MCF 10A (cell line): Measurements from ENCODE around the gene MROH2A. TPM values are rescaled to one million over a fixed set of nuclear protein-coding genes. Genes with fewer than 3 reads are reported as not detected.

Experiments used
- BruUV-seq: library from RNA; stranded (reverse); fragments of 400-500 nt; replicated peaks from 2 replicates; lab custom pipeline; 2021; lab: Mats Ljungman, UMichigan
- CTCF ChIA-PET: fragments of 300-600 bp; sonication (Branson Sonifier 250); formaldehyde crosslinking; extraction: SDS; loops from one replicate; lab custom pipeline; 2021; ENCODE audit warnings: antibody characterized with exemption, inconsistent platforms; lab: Yijun Ruan, JAX
- POLR2A ChIA-PET: fragments of 300-600, 350-650 bp; sonication (Branson Sonifier 250); formaldehyde crosslinking; extraction: SDS; loops from one replicate; lab custom pipeline; 2020; ENCODE audit warnings: antibody characterized with exemption, inconsistent platforms; lab: Yijun Ruan, JAX
- DNase-seq: peaks from one replicate; pipeline ENCODE4 v3.0.0-alpha.2; 2018; ENCODE audit not compliant: unreplicated experiment
- H3K27ac Mint-ChIP-seq: one replicate; pipeline ENCODE4 v1.8.0; 2022; ENCODE audit warnings: mild to moderate bottlenecking, low read depth, mixed read lengths; ENCODE audit not compliant: unreplicated experiment
- H3K27me3 Mint-ChIP-seq: one replicate; pipeline ENCODE4 v1.8.0; 2022; ENCODE audit warnings: mixed read lengths; ENCODE audit not compliant: insufficient read depth, unreplicated experiment
- H3K36me3 Mint-ChIP-seq: one replicate; pipeline ENCODE4 v1.8.0; 2022; ENCODE audit warnings: mild to moderate bottlenecking, moderate library complexity, mixed read lengths; ENCODE audit not compliant: insufficient read depth, unreplicated experiment
- H3K4me1 Mint-ChIP-seq: one replicate; pipeline ENCODE4 v1.8.0; 2022; ENCODE audit warnings: mixed read lengths; ENCODE audit not compliant: insufficient read depth, unreplicated experiment
- H3K4me3 Mint-ChIP-seq: one replicate; pipeline ENCODE4 v1.8.0; 2022; ENCODE audit warnings: mild to moderate bottlenecking, moderate library complexity, mixed read lengths; ENCODE audit not compliant: unreplicated experiment
- H3K9me3 Mint-ChIP-seq: one replicate; pipeline ENCODE4 v1.8.0; 2022; ENCODE audit warnings: mixed read lengths; ENCODE audit not compliant: unreplicated experiment
- intact Hi-C: fragments of 100-400 bp; cut with micrococcal nuclease; formaldehyde crosslinking; loops from 2 replicates; pipeline ENCODE4 v1.14.1; 2022
- total RNA-seq: library from RNA; stranded (reverse); gene quantifications from 2 replicates; pipeline ENCODE4 v1.2.3, GENCODE V29; 2022
- TF ChIP-seq, protein P1 (sequence below): fragments of 200-600 bp; IDR thresholded peaks from one replicate; pipeline ENCODE4 v1.8.0; 2022; ENCODE audit warnings: antibody characterized with exemption, mild to moderate bottlenecking; ENCODE audit not compliant: unreplicated experiment

MROH2A gene
- total RNA-seq, 1 experiment from 2014 or later = not detected

DNA sequence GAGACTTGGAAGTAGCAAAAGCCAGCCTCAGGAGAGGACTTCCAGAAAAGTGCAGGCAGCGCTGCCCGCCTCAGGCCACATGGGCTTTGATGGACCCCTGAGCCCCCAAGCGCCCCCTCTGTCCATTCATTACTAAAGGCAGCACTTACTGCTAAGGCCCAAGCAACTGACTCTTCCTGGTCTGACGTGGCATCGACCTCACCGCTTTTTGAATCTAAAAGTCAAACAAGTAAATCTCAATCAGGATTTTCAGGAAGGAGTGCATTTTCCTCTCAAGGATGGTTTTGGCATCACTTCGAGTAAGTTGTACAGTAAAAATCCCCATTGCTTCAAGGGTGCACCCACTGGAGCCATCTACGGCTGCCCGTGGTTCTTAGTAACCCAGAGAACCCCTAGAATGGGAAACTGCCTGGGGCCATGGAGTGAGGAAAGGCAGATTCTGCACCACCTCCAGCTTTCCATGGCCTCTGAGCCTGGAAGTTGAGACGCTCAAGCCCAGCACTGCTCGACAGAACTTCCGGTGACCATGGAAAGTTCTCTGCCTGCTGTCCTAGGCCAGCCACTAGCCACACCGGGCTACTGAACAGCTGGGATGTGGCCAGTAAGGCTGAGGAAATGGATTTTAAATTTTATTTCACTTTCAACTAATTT, 69.2 kb downstream of the MROH2A start:
- Mint-ChIP-seq H3K4me1 (peaks cover 12% of the 10 kb centered on the region), H3K4me3 (no peak overlapping the region), H3K36me3 (peaks cover 11% of the 10 kb centered on the region), H3K27me3 (no peaks in the 10 kb centered on the region), H3K9me3 (no peaks in the 10 kb centered on the region), H3K27ac (no peak overlapping the region)
- no peak for DNase-seq
- intact Hi-C loops = no loop called here
- ChIA-PET POLR2A (no interaction called here), CTCF (interaction anchor here (1.4 to 1.5 kb wide), 2 partner anchors 11 to 13 kb away, joined by 3 to 4 read pairs; no protein-coding TSS in a partner anchor)
- no TSS peak for BruUV-seq
- TF ChIP-seq, protein P1, sequence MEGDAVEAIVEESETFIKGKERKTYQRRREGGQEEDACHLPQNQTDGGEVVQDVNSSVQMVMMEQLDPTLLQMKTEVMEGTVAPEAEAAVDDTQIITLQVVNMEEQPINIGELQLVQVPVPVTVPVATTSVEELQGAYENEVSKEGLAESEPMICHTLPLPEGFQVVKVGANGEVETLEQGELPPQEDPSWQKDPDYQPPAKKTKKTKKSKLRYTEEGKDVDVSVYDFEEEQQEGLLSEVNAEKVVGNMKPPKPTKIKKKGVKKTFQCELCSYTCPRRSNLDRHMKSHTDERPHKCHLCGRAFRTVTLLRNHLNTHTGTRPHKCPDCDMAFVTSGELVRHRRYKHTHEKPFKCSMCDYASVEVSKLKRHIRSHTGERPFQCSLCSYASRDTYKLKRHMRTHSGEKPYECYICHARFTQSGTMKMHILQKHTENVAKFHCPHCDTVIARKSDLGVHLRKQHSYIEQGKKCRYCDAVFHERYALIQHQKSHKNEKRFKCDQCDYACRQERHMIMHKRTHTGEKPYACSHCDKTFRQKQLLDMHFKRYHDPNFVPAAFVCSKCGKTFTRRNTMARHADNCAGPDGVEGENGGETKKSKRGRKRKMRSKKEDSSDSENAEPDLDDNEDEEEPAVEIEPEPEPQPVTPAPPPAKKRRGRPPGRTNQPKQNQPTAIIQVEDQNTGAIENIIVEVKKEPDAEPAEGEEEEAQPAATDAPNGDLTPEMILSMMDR = no peak

DNA sequence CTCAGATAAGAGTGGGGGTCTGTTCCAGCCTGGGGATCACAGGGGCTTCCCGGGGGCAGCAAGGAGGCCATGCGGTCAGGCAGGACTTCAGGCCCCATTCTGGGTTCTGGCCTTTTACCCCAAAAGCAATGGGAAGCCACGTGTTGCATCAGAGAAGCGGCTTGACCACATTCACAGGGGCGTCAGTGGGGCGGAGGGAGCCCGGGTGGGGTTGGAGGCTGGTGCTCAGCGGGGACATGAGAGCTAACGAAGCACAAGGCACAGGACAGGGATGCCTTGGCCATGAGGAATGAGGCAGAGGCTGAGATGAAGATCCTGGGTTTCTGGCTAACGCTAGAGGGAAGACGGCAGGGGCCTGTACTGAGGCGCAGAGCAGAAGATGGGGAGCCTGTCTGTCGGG, 70.1 kb downstream of the MROH2A start:
- ChIA-PET CTCF (interaction anchor here (1.4 kb wide), 1 partner anchor 10 kb away, joined by 3 read pairs; no protein-coding TSS in a partner anchor), POLR2A (no interaction called here)
- Mint-ChIP-seq H3K27ac (no peak overlapping the region), H3K4me1 (peaks cover 16% of the 10 kb centered on the region), H3K27me3 (no peaks in the 10 kb centered on the region), H3K9me3 (no peaks in the 10 kb centered on the region), H3K4me3 (no peak overlapping the region), H3K36me3 (peaks cover 9% of the 10 kb centered on the region)
- intact Hi-C loops = no loop called here
- no TSS peak for BruUV-seq
- DNase-seq = no peak
- TF ChIP-seq, protein P1 = no peak

DNA sequence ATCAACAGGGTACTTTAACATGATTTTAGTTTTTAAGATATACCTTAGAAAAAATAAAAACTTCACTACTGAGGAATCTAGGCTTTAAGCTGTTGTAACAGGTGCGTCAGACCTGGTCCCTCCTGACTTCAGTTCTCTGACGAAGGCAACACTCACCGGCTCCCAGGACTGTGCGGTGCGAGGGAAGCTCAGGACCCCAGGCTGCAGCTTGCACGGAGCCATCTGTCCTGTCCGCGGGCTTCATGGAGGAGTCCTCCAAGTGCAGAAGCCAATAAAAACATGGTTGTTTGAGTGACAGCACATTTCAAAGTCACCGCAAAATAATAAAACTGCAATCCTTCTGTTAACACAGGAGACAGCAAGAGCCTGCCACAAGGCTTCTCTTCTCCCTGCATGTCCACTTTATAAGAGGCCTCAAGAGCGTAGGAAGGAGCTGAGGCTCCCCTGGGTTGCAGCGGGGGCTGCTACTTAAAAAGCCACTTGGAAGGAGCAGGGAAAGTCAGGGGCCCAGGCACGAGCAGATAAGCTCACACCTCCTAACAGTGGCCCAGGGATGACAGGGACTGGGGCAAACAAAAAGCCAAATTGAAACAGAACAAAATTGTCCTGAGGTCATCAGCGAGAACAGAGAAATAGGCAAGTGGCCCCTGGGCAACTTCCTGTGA, 71.6 kb downstream of the MROH2A start:
- POLR2A ChIA-PET = no interaction called here
- Mint-ChIP-seq H3K36me3 (peaks cover 4% of the 10 kb centered on the region), H3K9me3 (no peaks in the 10 kb centered on the region), H3K27ac (peak overlapping the region; percentile 33), H3K4me3 (no peak overlapping the region), H3K27me3 (no peaks in the 10 kb centered on the region), H3K4me1 (peaks cover 16% of the 10 kb centered on the region)
- TF ChIP-seq, protein P1 = no peak
- CTCF ChIA-PET = no interaction called here
- no peak for DNase-seq
- intact Hi-C loops = loop anchor here (10.0 kb wide), 1 partner anchor 655 kb away; no protein-coding TSS in a partner anchor
- BruUV-seq = no TSS peak

DNA sequence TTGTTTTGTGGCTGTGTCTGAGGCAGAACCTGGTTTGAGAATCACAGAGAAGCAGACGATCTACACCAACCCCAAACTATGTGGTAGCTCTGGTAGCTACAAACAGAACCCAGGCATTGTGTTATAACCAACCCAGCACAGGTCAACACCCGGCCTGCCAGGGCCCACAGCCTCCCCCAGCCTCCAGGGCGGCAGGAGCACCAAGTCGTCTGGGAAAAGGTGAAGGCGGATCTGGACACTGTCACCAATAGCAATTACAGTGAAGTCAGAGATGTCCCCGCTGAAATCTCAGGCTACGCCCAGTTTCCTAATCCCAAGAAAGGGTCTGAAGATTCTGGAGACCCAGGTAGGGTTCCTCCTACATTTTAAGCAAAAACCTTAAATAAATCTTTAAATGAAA, 72.6 kb downstream of the MROH2A start:
- BruUV-seq = no TSS peak
- Mint-ChIP-seq H3K9me3 (no peaks in the 10 kb centered on the region), H3K27ac (no peak overlapping the region), H3K36me3 (peaks cover 4% of the 10 kb centered on the region), H3K4me3 (no peak overlapping the region), H3K4me1 (peaks cover 16% of the 10 kb centered on the region), H3K27me3 (no peaks in the 10 kb centered on the region)
- ChIA-PET CTCF (no interaction called here), POLR2A (no interaction called here)
- no peak for DNase-seq
- TF ChIP-seq, protein P1 = no peak
- intact Hi-C loops = loop anchor here (10.0 kb wide), 1 partner anchor 654 kb away; no protein-coding TSS in a partner anchor
